GM21447 (cell line): Measurements from ENCODE around the gene ZNF593.

Experiments used
- ATAC-seq: cut with Tn5 transposase; IDR thresholded peaks from one replicate; pipeline ENCODE4 v1.9.1; 2021; ENCODE audit not compliant: unreplicated experiment

ZNF593 gene

GRCh38 chr1:26169669-26170471 is at the start of gene ZNF593:
TSS of gene ZNF593 (plus strand) at chr1:26169908. CDS start at chr1:26169984, 76 bp downstream.
- ATAC-seq = peak; percentile 87

GRCh38 chr1:26121854-26122773 is 47.6 kb upstream of the ZNF593 start:
- no peak for ATAC-seq

- ATAC-seq = no peak
Observed at GRCh38 chr1:26122988-26123973, 46.4 kb upstream of the ZNF593 start.

- no peak for ATAC-seq
Observed at GRCh38 chr1:26124418-26125331, 45.0 kb upstream of the ZNF593 start.

- no peak for ATAC-seq
Observed at GRCh38 chr1:26125382-26125781, 44.3 kb upstream of the ZNF593 start.

- ATAC-seq = no peak
Observed at GRCh38 chr1:26125946-26126320, 43.8 kb upstream of the ZNF593 start.

- ATAC-seq = no peak
Observed at GRCh38 chr1:26126321-26127084, 43.2 kb upstream of the ZNF593 start.

GRCh38 chr1:26127235-26128163 is 42.2 kb upstream of the ZNF593 start:
- ATAC-seq = no peak

GRCh38 chr1:26129778-26130177 is 39.9 kb upstream of the ZNF593 start:
- no peak for ATAC-seq

- no peak for ATAC-seq
Observed at GRCh38 chr1:26130695-26131094, 39.0 kb upstream of the ZNF593 start.

- no peak for ATAC-seq
Observed at GRCh38 chr1:26132128-26132833, 37.4 kb upstream of the ZNF593 start.

- no peak for ATAC-seq
Observed at GRCh38 chr1:26132834-26133167, 36.9 kb upstream of the ZNF593 start.

- ATAC-seq = no peak
Observed at GRCh38 chr1:26134466-26134865, 35.2 kb upstream of the ZNF593 start.

- ATAC-seq = no peak
Observed at GRCh38 chr1:26138974-26139558, 30.6 kb upstream of the ZNF593 start.

GRCh38 chr1:26142159-26142558 is 27.5 kb upstream of the ZNF593 start:
- no peak for ATAC-seq

- ATAC-seq = no peak
Observed at GRCh38 chr1:26145041-26145959, 24.4 kb upstream of the ZNF593 start.
